Ovary (tissue), 3 donors: ENCODE data around the gene LPAR6.

Experiments used
- CTCF ChIP-seq, 3 donors: fragments of 450-650 bp in 2 of 3; fragments of 200-600 bp in 1 of 3; IDR thresholded peaks; one replicate each; pipeline versions ENCODE4 v1.5.1 to v1.8.0; 2016 to 2022; ENCODE audit warnings: antibody characterized with exemption in 3 of 3, mild to moderate bottlenecking in 1 of 3
- EP300 ChIP-seq: sonication (generic); formaldehyde crosslinking; IDR thresholded peaks from one replicate; pipeline ENCODE4 v1.6.1; 2017; ENCODE audit warnings: antibody characterized with exemption
- POLR2A ChIP-seq: fragments of 450-650 bp; IDR thresholded peaks from one replicate; pipeline ENCODE4 v1.6.1; 2017; ENCODE audit warnings: antibody characterized with exemption, mild to moderate bottlenecking, moderate library complexity
- donor health status: DM: no; HTN: no; CAD: no.

GRCh38 chr13:48400090-48400694 is 12.7 kb downstream of the LPAR6 start:
- TF ChIP-seq CTCF (IDR thresholded peaks at IDR 0.05) (no peak), EP300 (no peak), POLR2A (no peak)
